ENCODE data around the gene DOCK4. TPM values are rescaled to one million over a fixed set of nuclear protein-coding genes. Genes with fewer than 3 reads are reported as not detected.
A peak's percentile ranks its signal among the peaks of the same experiment; 100 is the strongest.

DOCK4 gene
- total and polyA plus RNA-seq, 2 of the 8 experiments (the other 6 are each of a cell fraction or from before 2014, with no cell fraction given), result 5.1 to 23.6 TPM

- no peak overlapping the region for H4K5ac ChIP-seq (ENCODE audit: insufficient read length, low read depth, low read length)
- H2AFZ ChIP-seq (ENCODE audit: low read length), result no peak overlapping the region
- H3K36me3 ChIP-seq (ENCODE audit: control insufficient read depth in 2 of 4, insufficient read depth in 4 of 4, low read length in 3 of 4), result no peaks in the 10 kb centered on the region
- H3K9me3 ChIP-seq (ENCODE audit: insufficient read depth in 2 of 2, low read depth in 1 of 2, low read length in 1 of 2), result no peaks in the 10 kb centered on the region
- no peak overlapping the region for H3K27ac ChIP-seq (ENCODE audit: low read depth, low read length)
- no peak overlapping the region for H3K23ac ChIP-seq (ENCODE audit: insufficient read length)
- H2BK12ac ChIP-seq (ENCODE audit: low read depth, low read length), result no peak overlapping the region
- FAIRE-seq (peak; percentile 63), DNase-seq (ENCODE audit: low read depth in 1 of 2, low spot score in 2 of 2) (no peak)
- 92% methylated on average over 5 of the region's 5 CpGs; no CpG with 5 or more reads in 1 of the 2 experiments for WGBS, 2 experiments (ENCODE audit: extremely low coverage in 1 of 2, insufficient coverage in 1 of 2, insufficient read length in 1 of 2, insufficient replicate concordance in 2 of 2, low coverage in 1 of 2, low lambda C conversion rate in 2 of 2, missing lambda C conversion rate in 1 of 2)
- no peak overlapping the region for H2BK5ac ChIP-seq (ENCODE audit: low read depth, low read length)
- no peak overlapping the region for H4K8ac ChIP-seq (ENCODE audit: extremely low read depth, insufficient read depth, low read length)
- no peaks in the 10 kb centered on the region for H3K79me2 ChIP-seq (ENCODE audit: control insufficient read depth in 1 of 2, insufficient read depth in 2 of 2, low read length in 2 of 2)
- no peak overlapping the region for H3K18ac ChIP-seq (ENCODE audit: extremely low read depth, low read length)
- H3K14ac ChIP-seq (ENCODE audit: insufficient read length), result no peak overlapping the region
- no peaks in the 10 kb centered on the region for H3K23me2 ChIP-seq (ENCODE audit: low read depth, low read length)
- no peaks in the 10 kb centered on the region; the same call in 1 of the 2 replicates for H3K79me1 ChIP-seq (ENCODE audit: low read depth, low read length)
- H2BK20ac ChIP-seq (ENCODE audit: low read length), result no peak overlapping the region
- no peak overlapping the region for H3K4me2 ChIP-seq (ENCODE audit: insufficient read depth in 1 of 2, low read depth in 2 of 2, low read length in 2 of 2)
- H3K4me3 ChIP-seq (ENCODE audit: extremely low read depth in 1 of 4, insufficient read depth in 2 of 4, low read depth in 3 of 4, low read length in 4 of 4), result no peak overlapping the region
- peaks cover 0 to 9% (median 0%) of the 10 kb centered on the region in 4 experiments; a peak in 2 of 7 replicates for H3K4me1 ChIP-seq (replicated peaks in 1 of 4; ENCODE audit: control insufficient read depth in 3 of 4, insufficient read depth in 4 of 4, low read length in 3 of 4)
- no peak overlapping the region for H2BK120ac ChIP-seq (replicated peaks; ENCODE audit: low read depth, low read length)
- no peak overlapping the region for H3K9ac ChIP-seq (replicated peaks in 1 of 4; ENCODE audit: extremely low read depth in 1 of 4, low read depth in 3 of 4, low read length in 3 of 4)
- CTCF ChIA-PET (ENCODE audit: partially characterized antibody), result interaction anchor here (1.2 to 1.7 kb wide), 3 partner anchors 10 to 120 kb away, joined by 3 to 4 read pairs (median 3); no protein-coding TSS in a partner anchor
- no peaks in the 10 kb centered on the region for H4K20me1 ChIP-seq (replicated peaks in 1 of 2; ENCODE audit: control insufficient read depth in 1 of 2, insufficient read depth in 2 of 2, low read length in 2 of 2)
- H2AK5ac ChIP-seq (ENCODE audit: low read depth, low read length), result no peak overlapping the region
- H2BK15ac ChIP-seq (ENCODE audit: low read length), result no peak overlapping the region
- POLR2A ChIA-PET (ENCODE audit: partially characterized antibody), result interaction anchor here (1.1 kb wide), 1 partner anchor 8 kb away, joined by 4 read pairs; no protein-coding TSS in a partner anchor
- H3K4ac ChIP-seq (replicated peaks; ENCODE audit: insufficient read length, low read depth, low read length), result no peak overlapping the region
- H3K56ac ChIP-seq (replicated peaks; ENCODE audit: insufficient read length, low read depth, low read length), result no peak overlapping the region
- no peak overlapping the region for H4K91ac ChIP-seq (replicated peaks; ENCODE audit: insufficient read length, low read length)
- H3K27me3 ChIP-seq (replicated peaks in 1 of 4; ENCODE audit: control insufficient read depth in 3 of 4, extremely low read depth in 1 of 4, insufficient read depth in 3 of 4, low read length in 3 of 4), result no peaks in the 10 kb centered on the region
- TF ChIP-seq HDAC2 (IDR thresholded peaks at IDR 0.05; ENCODE audit: borderline replicate concordance in 1 of 2, low read depth in 2 of 2, low read length in 2 of 2) (no peak), CHD2 (IDR thresholded peaks at IDR 0.05; ENCODE audit: low read length) (no peak), KDM1A (IDR thresholded peaks at IDR 0.05; ENCODE audit: borderline replicate concordance, low read length) (no peak), JUND (IDR thresholded peaks at IDR 0.05; ENCODE audit: low read length) (no peak), HDAC6 (IDR thresholded peaks at IDR 0.05; ENCODE audit: low read depth, low read length) (no peak), GABPA (IDR thresholded peaks at IDR 0.05; ENCODE audit: borderline replicate concordance, insufficient read depth, low read length) (no peak), FOSL1 (IDR thresholded peaks at IDR 0.05; ENCODE audit: insufficient read depth, low read depth, low read length) (no peak), POU5F1 (IDR thresholded peaks at IDR 0.05; ENCODE audit: low read depth, low read length) (no peak), SP1 (IDR thresholded peaks at IDR 0.05; ENCODE audit: low read depth, low read length) (no peak)
- TF ChIP-seq, protein P1, sequence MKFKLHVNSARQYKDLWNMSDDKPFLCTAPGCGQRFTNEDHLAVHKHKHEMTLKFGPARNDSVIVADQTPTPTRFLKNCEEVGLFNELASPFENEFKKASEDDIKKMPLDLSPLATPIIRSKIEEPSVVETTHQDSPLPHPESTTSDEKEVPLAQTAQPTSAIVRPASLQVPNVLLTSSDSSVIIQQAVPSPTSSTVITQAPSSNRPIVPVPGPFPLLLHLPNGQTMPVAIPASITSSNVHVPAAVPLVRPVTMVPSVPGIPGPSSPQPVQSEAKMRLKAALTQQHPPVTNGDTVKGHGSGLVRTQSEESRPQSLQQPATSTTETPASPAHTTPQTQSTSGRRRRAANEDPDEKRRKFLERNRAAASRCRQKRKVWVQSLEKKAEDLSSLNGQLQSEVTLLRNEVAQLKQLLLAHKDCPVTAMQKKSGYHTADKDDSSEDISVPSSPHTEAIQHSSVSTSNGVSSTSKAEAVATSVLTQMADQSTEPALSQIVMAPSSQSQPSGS (IDR thresholded peaks at IDR 0.05; ENCODE audit: low read length), result no peak
- TF ChIP-seq, protein P2, sequence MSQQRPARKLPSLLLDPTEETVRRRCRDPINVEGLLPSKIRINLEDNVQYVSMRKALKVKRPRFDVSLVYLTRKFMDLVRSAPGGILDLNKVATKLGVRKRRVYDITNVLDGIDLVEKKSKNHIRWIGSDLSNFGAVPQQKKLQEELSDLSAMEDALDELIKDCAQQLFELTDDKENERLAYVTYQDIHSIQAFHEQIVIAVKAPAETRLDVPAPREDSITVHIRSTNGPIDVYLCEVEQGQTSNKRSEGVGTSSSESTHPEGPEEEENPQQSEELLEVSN (IDR thresholded peaks at IDR 0.05), result no peak
Measured at GRCh38 chr7:112080441-112080840, 125.8 kb downstream of the DOCK4 start.

Data from H1 (cell line).